GM21576 (cell line): ENCODE data around the gene SWI5.

Source experiments
- ATAC-seq: cut with Tn5 transposase; IDR thresholded peaks from one replicate; pipeline ENCODE4 v1.9.1; 2021; ENCODE audit warnings: mild to moderate bottlenecking, moderate library complexity; ENCODE audit not compliant: unreplicated experiment

The SWI5 gene

DNA sequence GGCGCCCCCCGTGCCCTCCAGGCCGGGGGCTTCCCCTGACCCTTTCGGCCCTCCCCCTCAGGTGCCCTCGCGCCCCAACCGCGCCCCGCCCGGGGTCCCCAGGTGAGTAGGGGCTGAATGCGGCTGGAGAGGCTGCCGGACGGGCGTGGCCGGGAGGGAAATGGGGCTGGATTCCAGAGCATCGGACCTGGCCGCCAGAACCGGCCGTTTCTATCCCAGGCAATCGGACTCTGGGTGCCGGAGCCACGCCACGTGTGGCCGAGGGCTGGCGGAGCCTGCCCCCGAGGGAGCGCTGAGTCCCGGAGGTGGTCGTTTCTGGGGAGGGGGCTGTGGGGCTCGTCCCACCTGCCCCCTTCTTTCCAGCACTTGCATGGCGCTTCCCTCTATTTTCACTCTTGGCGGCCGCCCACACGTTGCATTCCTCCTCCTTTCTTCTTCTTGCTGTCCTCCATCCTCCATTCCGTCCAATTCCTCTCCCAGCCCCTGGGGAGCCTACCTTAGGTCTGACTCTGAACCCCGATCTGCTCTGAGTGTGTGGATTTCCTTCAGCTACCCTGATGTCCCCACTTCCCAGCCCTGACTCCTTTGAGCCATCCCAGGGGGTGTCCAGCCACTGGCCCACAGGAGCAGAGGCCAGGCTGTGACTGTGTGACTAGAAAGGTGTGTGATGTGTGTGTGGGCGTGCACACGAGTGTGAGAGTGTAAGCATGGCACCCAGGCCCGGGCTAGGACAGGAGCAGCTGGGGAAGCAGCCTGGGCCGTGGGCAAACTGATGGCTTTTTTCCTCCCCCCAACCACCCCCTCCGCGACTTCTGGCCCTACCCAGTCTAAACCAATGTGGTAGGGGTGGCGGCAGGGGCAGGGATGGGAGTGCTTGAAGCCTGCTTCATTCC lies 25.0 kb upstream of the SWI5 start:
- no peak for ATAC-seq

- ATAC-seq = no peak
These were observed 24.4 kb upstream of the SWI5 start for GRCh38 chr9:128251732-128252100.

- no peak for ATAC-seq
These were observed 23.5 kb upstream of the SWI5 start for GRCh38 chr9:128252317-128253139.

GRCh38 chr9:128253140-128253990 lies 22.7 kb upstream of the SWI5 start:
- ATAC-seq = no peak

DNA sequence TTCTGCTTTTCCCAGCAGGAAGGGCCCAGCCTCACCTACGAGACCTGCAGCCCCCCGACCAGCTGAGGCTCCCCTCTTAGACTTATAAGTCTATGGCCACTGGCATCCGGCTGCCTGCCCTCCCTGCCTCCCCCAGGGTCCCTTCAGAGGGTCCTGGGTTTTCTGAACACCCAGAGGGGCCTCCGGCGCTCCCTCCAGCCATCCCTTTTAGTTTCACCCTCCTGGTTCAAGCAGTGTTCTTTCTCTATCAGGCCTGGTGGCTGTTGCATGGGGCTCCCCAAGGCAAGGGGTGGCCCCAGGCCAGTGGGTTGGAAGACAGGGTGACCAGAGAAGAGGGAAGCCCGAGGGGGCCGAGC lies 22.1 kb upstream of the SWI5 start:
- ATAC-seq = no peak

- no peak for ATAC-seq
These were observed 21.7 kb upstream of the SWI5 start for GRCh38 chr9:128254362-128254761.

DNA sequence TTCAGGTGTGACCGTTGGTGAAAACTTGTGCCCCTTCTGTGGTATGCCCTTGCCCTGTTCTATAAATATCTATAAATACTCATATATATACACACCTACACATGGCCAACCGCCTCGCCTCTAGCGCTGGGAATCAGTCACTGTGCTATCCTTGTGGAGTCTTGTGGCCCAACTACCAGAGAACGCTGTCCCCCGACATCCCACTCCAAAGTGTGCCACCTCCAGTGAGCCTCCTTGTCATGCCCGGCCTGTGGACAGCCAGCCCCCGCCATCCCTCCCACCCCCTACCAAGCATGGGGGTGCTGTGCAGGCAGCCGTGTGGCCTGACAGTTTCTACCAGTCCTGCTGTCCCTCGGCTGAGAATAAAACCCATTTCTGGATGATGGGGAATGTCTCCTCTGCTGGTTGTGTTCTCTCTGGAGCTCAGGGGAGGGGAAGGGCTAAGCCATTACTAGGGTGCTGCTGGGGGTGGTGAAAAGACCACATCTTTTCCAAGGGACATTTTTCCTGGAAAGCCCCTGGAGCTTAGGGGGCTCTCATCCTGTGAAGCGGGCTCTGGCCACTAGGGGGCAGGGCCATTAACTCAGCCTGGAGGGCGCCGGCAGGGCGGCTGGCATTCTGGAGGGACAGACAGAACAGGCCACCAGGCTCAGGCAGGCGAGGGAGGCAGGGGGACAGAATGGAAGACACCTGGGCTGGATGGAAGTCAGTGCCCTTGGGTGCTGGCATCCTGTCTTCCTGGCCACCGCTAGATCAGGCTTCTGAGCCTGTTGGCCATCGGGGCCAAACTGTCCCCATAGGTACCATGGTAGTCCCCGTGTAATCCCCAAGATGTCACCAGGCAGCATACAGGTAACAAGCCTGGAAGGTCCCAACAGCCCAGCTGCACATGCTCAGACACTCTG lies 21.0 kb upstream of the SWI5 start:
- ATAC-seq = no peak

DNA sequence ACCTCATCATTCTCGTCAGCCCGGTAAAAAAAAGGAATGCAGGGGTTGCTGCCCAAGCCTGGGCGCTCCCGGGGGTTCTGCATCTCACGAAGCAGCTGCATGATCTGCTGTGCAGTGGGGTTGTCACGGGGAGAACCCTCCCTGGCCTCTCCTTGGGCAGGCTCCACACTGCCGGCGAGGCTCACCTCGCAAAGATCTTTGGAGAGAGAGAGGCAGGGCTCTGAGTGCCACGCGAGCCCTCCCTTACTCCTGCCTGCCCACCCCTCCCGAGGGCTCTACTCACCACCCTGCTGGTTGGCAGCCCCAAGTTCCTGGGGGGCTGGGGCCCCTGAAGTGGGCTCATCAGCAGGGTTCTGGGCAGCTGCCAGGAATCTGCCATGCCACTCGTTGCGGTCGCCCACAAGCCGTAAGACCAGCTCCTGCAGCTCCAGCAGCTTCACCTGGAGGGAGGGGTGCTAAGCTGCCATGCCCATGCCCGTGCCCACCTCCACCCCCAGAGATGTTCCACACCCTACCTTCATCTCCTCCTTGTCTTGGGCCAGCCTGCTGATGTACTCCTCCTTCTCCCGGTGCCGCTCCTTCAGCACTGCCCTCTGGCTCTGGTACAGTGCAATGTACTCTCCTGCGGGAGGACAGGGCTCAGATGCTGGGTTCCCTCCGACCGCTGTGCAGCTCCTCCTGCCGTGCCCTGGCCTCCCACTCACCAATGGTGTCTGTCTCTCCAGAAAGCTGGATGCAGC lies 18.8 kb upstream of the SWI5 start:
- ATAC-seq = no peak

DNA sequence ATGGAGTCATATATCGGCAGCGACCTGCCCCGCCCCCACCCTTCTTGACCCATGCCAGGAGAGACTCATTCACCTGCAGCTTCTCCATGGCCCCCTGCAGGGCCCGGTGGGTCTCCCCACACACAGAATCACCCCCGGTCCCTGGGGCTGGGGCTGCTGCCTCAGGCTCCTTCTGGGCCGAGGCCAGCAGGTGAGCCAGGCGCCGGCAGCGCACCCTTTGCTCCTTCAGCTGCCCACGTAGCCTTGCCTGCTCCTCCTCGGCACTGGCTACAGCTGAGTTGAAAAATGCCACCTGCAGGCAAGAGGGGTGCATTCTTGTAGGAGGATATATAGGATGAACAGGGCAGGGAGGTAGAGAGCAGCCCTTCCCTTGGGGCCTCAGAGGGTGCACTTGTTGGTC lies 18.2 kb upstream of the SWI5 start:
- ATAC-seq = no peak

DNA sequence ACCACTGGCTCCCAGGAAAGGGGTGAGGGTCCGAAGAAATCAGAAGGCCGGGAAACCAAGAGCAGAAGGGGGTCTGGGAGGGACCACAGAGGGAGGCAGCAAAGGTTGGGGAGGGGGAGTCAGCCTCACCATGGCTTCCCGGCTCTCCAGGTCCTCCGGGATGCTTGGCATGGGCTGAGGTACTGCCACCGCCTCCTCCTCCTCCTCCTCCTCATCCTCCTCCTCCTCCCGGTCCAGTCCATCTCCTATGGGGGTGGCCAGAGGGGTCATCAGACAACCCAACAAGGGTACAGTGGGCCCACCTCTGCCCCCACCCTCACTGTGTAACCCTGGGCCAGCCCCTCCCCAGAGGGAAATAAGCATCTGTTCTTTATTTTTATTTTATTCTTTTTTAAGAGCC lies 17.8 kb upstream of the SWI5 start:
- no peak for ATAC-seq

- no peak for ATAC-seq
These were observed 16.9 kb upstream of the SWI5 start for GRCh38 chr9:128259156-128259555.

- ATAC-seq = no peak
These were observed 15.7 kb upstream of the SWI5 start for GRCh38 chr9:128260340-128260739.

- ATAC-seq = no peak
These were observed 13.4 kb upstream of the SWI5 start for GRCh38 chr9:128262687-128263086.

- ATAC-seq = no peak
These were observed 10.7 kb upstream of the SWI5 start for GRCh38 chr9:128265348-128265847.

DNA sequence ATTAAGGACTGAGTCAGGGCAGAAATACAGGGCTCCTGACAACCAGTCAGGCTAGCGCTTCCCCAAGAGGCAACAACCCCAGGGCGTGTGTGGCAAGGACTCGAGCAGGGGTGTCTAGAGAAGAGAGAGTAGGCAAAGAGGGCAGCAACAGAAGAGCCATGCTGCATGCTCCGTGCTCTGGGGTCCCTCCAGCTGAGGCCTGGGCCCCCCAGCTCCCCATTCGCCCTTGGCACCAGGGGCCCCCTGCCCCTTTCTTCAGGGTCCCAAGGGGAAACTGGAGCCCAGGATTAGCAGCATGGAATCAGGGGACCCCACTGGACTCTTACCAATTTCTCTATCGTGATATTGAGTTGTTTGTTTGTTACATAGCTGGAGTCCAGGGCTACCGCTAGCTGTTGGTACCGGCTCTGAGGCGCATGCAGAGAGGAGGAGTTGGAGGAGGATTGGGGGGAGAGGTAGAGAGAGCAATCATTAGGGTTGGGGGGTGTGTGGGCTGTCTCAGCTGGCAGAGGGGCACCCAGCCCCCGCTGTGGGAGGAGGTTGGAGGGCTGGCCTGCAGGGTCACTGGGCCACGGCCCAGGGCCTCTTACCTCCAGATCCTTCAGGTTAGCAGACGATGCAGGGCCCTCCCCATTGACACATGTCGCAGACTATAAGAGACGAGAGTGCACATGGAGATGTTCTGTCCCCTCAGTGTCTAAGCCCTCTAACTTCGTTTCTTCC lies 9.0 kb upstream of the SWI5 start:
- no peak for ATAC-seq

DNA sequence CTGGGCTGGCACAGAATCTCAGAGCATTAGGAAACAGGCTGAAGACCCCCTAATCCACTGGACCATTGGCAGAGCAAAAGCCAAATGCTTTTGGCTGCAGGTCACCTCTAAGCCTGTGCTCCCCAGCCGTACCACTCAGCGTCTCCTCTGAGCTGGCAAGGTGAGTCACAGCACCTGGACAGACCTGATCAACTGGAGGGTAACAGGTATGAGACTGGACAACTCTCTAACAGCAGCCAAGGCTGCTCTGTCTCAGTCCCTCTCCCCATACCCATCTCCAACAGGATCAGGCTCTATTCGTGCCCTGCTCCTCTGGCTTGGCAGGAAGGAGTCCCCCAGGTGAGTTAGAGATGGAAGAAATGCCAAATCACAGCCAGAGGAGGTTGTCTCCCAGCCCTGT lies 5.0 kb upstream of the SWI5 start:
- ATAC-seq = no peak

GRCh38 chr9:128271512-128271911 lies 4.6 kb upstream of the SWI5 start:
- no peak for ATAC-seq

DNA sequence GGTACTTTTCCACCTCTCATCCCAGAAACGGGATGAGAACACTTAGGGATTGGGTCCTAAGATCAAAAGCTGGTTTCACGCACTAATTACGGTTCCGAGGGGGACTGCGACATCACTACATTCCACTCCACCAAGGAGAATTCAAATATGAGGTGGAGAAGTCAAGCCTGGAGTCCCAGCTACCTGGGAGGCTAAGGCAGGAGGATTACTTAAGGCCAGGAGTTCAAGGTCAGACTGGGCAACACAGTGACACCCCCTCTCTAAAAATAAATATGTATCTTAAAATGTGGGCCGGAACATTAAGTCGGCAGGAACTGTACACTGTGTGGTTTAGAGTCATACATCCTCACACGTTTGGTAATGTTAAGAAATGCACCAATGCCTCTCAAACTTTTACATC lies 1.8 kb upstream of the SWI5 start:
- ATAC-seq = no peak
